Mesenchymal stem cell (in vitro differentiated cells and primary cell): Measurements from ENCODE around the gene ZNF428.

Source experiments
- DNase-seq: peaks from one replicate; pipeline ENCODE4 v3.0.0-alpha.2; 2013
- H2AFZ ChIP-seq: one replicate; pipeline ENCODE4 v1.6.1; 2013; ENCODE audit warnings: low read depth, mild to moderate bottlenecking, control low read depth, inconsistent platforms, low read length, moderate library complexity
- H2AK5ac ChIP-seq: 2 replicates; pipeline ENCODE4 v1.6.1; 2013; ENCODE audit warnings: low read length, moderate library complexity, mild to moderate bottlenecking, inconsistent platforms; ENCODE audit not compliant: severe bottlenecking
- H2BK120ac ChIP-seq: one replicate; pipeline ENCODE4 v1.6.1; 2013; ENCODE audit warnings: low read depth, mild to moderate bottlenecking, inconsistent platforms, low read length, moderate library complexity
- H2BK12ac ChIP-seq, 2 experiments: one replicate each; pipeline ENCODE4 v1.6.1; 2013; ENCODE audit warnings: inconsistent platforms in 2 of 2, low read length in 2 of 2, mild to moderate bottlenecking in 2 of 2, moderate library complexity in 2 of 2, control low read depth in 1 of 2
- H2BK15ac ChIP-seq: one replicate; pipeline ENCODE4 v1.6.1; 2013; ENCODE audit warnings: mild to moderate bottlenecking, low read depth, inconsistent platforms; ENCODE audit not compliant: poor library complexity, severe bottlenecking
- H2BK5ac ChIP-seq: 2 replicates; pipeline ENCODE4 v1.6.1; 2013; ENCODE audit warnings: low read depth, mild to moderate bottlenecking, low read length, control low read depth, inconsistent platforms; ENCODE audit not compliant: poor library complexity, severe bottlenecking
- H3K14ac ChIP-seq, 2 experiments: one replicate each; pipeline ENCODE4 v1.6.1; 2013; ENCODE audit warnings: inconsistent platforms in 2 of 2, low read length in 2 of 2, control low read depth in 1 of 2, mild to moderate bottlenecking in 1 of 2, moderate library complexity in 1 of 2
- H3K18ac ChIP-seq, 2 experiments: one replicate each; pipeline ENCODE4 v1.6.1; 2013; ENCODE audit warnings: inconsistent platforms in 2 of 2, low read length in 2 of 2, control low read depth in 1 of 2, low read depth in 1 of 2, mild to moderate bottlenecking in 1 of 2
- H3K23ac ChIP-seq, 2 experiments: one replicate each; pipeline ENCODE4 v1.6.1; 2013; ENCODE audit warnings: inconsistent platforms in 2 of 2, low read length in 2 of 2, mild to moderate bottlenecking in 2 of 2, moderate library complexity in 2 of 2, control low read depth in 1 of 2
- H3K27ac ChIP-seq: 2 replicates; pipeline ENCODE4 v1.5.1; 2013; ENCODE audit warnings: mild to moderate bottlenecking, moderate library complexity, low read length, control low read depth, inconsistent platforms; ENCODE audit not compliant: poor library complexity, severe bottlenecking
- H3K27me3 ChIP-seq, 2 experiments: 2 replicates each; pipeline versions ENCODE4 v1.6.1 to v1.7.0; 2013; ENCODE audit warnings: low read length in 2 of 2, mild to moderate bottlenecking in 2 of 2, moderate library complexity in 2 of 2, control low read depth in 1 of 2, inconsistent platforms in 1 of 2; ENCODE audit not compliant: control insufficient read depth in 1 of 2, insufficient read depth in 1 of 2
- H3K36me3 ChIP-seq, 2 experiments: 2 replicates each; pipeline versions ENCODE4 v1.6.1 to v1.7.0; 2013; ENCODE audit warnings: low read length in 2 of 2, control low read depth in 1 of 2, inconsistent platforms in 1 of 2, low read depth in 1 of 2, mild to moderate bottlenecking in 1 of 2; ENCODE audit not compliant: insufficient read depth in 2 of 2, control insufficient read depth in 1 of 2
- H3K4ac ChIP-seq, 2 experiments: one replicate each; pipeline ENCODE4 v1.6.1; 2013; ENCODE audit warnings: inconsistent platforms in 2 of 2, low read length in 2 of 2, mild to moderate bottlenecking in 2 of 2, moderate library complexity in 2 of 2, control low read depth in 1 of 2, low read depth in 1 of 2
- H3K4me1 ChIP-seq: 2 replicates; pipeline ENCODE4 v1.6.1; 2013; ENCODE audit warnings: low read depth, low read length, control low read depth; ENCODE audit not compliant: control insufficient read depth, insufficient read depth
- H3K4me2 ChIP-seq: 2 replicates; pipeline ENCODE4 v1.6.1; 2013; ENCODE audit warnings: low read length, mild to moderate bottlenecking, inconsistent platforms; ENCODE audit not compliant: poor library complexity, severe bottlenecking
- H3K4me3 ChIP-seq, 2 experiments: 2 replicates each; pipeline versions ENCODE4 v1.5.1 to v1.7.0; 2013; ENCODE audit warnings: low read length in 2 of 2, mild to moderate bottlenecking in 2 of 2, control low read depth in 1 of 2, low read depth in 1 of 2; ENCODE audit not compliant: insufficient read depth in 1 of 2
- H3K79me1 ChIP-seq: replicated peaks from 2 replicates; pipeline ENCODE4 v1.6.1; 2013; ENCODE audit warnings: mild to moderate bottlenecking, control low read depth, low read length, inconsistent platforms; ENCODE audit not compliant: poor library complexity, severe bottlenecking
- H3K9ac ChIP-seq: 2 replicates; pipeline ENCODE4 v1.7.0; 2013; ENCODE audit warnings: mild to moderate bottlenecking, low read length, moderate library complexity
- H3K9me3 ChIP-seq: 2 replicates; pipeline ENCODE4 v1.7.0; 2013; ENCODE audit warnings: mild to moderate bottlenecking, low read length; ENCODE audit not compliant: control insufficient read depth
- H4K8ac ChIP-seq: one replicate; pipeline ENCODE4 v1.6.1; 2013; ENCODE audit warnings: inconsistent platforms, mild to moderate bottlenecking, low read length, moderate library complexity
- H4K91ac ChIP-seq: one replicate; pipeline ENCODE4 v1.6.1; 2013; ENCODE audit warnings: mild to moderate bottlenecking, low read length, inconsistent platforms
- WGBS: methylation state at CpG from one replicate; pipeline ENCODE4 v1.1.7; 2013; ENCODE audit warnings: mixed read lengths; 5-methylcytosine and 5-hydroxymethylcytosine counted together

Gene ZNF428

DNA sequence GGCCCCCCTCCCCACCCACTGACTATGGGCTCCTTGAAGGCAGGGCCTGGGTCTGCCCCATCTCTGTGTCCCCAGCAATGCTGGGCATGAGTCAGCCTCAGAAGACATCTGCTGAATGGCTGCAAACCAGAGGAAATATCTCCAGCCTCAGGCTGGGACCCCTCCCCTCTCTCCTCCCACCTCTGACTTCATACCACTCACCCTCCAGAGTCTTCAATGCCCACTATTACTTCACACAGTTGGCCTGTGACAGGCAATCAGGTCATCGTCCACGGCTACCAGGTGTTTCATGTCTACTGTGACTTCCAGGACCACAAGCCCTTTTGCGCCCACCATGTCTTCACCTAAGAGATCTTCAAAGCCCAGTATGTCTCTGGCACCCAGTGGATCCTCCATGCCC, 7.6 kb downstream of the ZNF428 start, which contains the start of gene SRRM5:
SRRM5 (plus strand) TSS at position 301 of the 400 bp plus-strand sequence; CDS start at position 335, 34 bp downstream.
- no peaks in the 10 kb centered on the region for H3K9me3 ChIP-seq
- H3K4ac ChIP-seq, result no peak within 1 kb of the TSS
- H3K4me2 ChIP-seq, result no peak within 1 kb of the TSS
- no peaks in the 10 kb centered on the region for H3K27me3 ChIP-seq
- H3K9ac ChIP-seq, result no peak within 1 kb of the TSS
- peaks cover 9% of the 10 kb centered on the region for H3K4me1 ChIP-seq
- no peak within 1 kb of the TSS for H3K23ac ChIP-seq
- 95% methylated on average over 3 of the region's 3 CpGs for WGBS
- H4K8ac ChIP-seq, result no peak within 1 kb of the TSS
- H3K79me1 ChIP-seq, result peaks cover 53% of the 10 kb centered on the region
- no peak within 1 kb of the TSS for H2BK120ac ChIP-seq
- H3K4me3 ChIP-seq, result no peak within 1 kb of the TSS
- no peak within 1 kb of the TSS for H3K18ac ChIP-seq
- no peak within 1 kb of the TSS for H2BK12ac ChIP-seq
- H2BK15ac ChIP-seq, result no peak within 1 kb of the TSS
- H3K14ac ChIP-seq, result no peak within 1 kb of the TSS
- H2BK5ac ChIP-seq, result no peak within 1 kb of the TSS
- H2AFZ ChIP-seq, result no peak within 1 kb of the TSS
- H3K36me3 ChIP-seq, result peaks cover 40 to 52% of the 10 kb centered on the region in 2 experiments
- peak within 1 kb of the TSS; percentile 3 for H3K27ac ChIP-seq
- DNase-seq, result no peak
- no peak within 1 kb of the TSS for H2AK5ac ChIP-seq
- no peak within 1 kb of the TSS for H4K91ac ChIP-seq

DNA sequence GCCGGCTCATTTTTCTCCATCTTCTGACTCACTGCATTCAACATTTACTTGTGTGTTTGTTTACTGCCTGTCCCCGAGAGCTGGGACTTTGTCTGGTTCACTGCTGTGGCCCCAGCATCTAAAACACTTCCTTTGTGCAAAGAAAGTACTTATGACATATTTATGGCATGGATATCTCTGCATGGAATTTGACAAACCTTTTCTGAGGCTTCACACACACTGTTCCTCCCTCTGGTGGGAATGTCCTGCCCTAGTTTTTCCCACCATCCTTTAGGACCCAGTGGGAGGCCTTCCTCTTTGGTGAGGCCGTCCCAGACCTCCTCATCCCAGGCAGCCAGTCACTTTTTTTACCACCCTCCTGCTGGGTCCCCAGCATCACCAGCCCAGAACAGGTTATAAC, 8.9 kb downstream of the ZNF428 start:
- Histone ChIP-seq H3K14ac (no peak overlapping the region), H3K23ac (no peak overlapping the region), H2AK5ac (no peak overlapping the region), H4K8ac (no peak overlapping the region), H3K4me1 (peaks cover 9% of the 10 kb centered on the region), H3K36me3 (peaks cover 47 to 61% of the 10 kb centered on the region in 2 experiments), H2BK120ac (no peak overlapping the region), H3K4me2 (no peak overlapping the region), H3K27me3 (no peaks in the 10 kb centered on the region), H3K4me3 (no peak overlapping the region), H2AFZ (no peak overlapping the region), H4K91ac (no peak overlapping the region), H3K79me1 (peaks cover 57% of the 10 kb centered on the region), H3K27ac (peak overlapping the region; percentile 13), H3K4ac (no peak overlapping the region), H3K9me3 (no peaks in the 10 kb centered on the region), H3K9ac (no peak overlapping the region), H2BK12ac (no peak overlapping the region), H2BK5ac (no peak overlapping the region), H2BK15ac (no peak overlapping the region), H3K18ac (no peak overlapping the region)
- 40% methylated on average over 3 of the region's 3 CpGs for WGBS
- DNase-seq, result peak; percentile 60

DNA sequence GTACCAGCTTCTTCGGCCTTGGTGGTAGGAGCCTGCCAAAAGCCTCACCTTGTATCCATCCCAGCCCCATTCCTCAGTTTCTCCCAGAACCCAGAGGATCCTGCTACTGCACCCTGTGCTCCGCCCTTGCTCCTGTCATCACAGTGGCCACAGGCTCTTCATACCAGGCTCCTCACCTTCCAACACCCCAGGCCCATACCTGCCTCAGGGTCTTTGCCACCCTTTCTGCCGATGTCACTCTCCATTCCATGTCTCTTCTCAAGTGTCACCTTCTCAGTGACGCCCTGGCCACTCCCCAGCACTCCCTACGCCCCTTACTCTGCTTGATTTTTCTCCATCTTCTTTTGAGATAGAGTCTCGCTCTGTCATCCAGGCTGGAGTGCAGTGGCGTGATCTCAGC, 9.6 kb downstream of the ZNF428 start:
- Histone ChIP-seq H3K4ac (peak overlapping the region in 1 of 2 experiments; percentile 53), H3K27ac (no peak overlapping the region), H3K18ac (no peak overlapping the region), H4K91ac (no peak overlapping the region), H2BK15ac (no peak overlapping the region), H4K8ac (no peak overlapping the region), H3K4me2 (no peak overlapping the region), H3K4me3 (no peak overlapping the region), H2BK120ac (no peak overlapping the region), H3K14ac (no peak overlapping the region), H3K9ac (no peak overlapping the region), H3K36me3 (peaks cover 47 to 62% of the 10 kb centered on the region in 2 experiments), H2AK5ac (peak overlapping the region; percentile 24), H2BK5ac (no peak overlapping the region), H3K9me3 (no peaks in the 10 kb centered on the region), H3K4me1 (peaks cover 9% of the 10 kb centered on the region), H3K27me3 (no peaks in the 10 kb centered on the region), H2AFZ (no peak overlapping the region), H3K23ac (no peak overlapping the region), H3K79me1 (peaks cover 56% of the 10 kb centered on the region), H2BK12ac (peak overlapping the region in 1 of 2 experiments; percentile 12)
- 83% methylated on average over 7 of the region's 7 CpGs for WGBS
- no peak for DNase-seq

DNA sequence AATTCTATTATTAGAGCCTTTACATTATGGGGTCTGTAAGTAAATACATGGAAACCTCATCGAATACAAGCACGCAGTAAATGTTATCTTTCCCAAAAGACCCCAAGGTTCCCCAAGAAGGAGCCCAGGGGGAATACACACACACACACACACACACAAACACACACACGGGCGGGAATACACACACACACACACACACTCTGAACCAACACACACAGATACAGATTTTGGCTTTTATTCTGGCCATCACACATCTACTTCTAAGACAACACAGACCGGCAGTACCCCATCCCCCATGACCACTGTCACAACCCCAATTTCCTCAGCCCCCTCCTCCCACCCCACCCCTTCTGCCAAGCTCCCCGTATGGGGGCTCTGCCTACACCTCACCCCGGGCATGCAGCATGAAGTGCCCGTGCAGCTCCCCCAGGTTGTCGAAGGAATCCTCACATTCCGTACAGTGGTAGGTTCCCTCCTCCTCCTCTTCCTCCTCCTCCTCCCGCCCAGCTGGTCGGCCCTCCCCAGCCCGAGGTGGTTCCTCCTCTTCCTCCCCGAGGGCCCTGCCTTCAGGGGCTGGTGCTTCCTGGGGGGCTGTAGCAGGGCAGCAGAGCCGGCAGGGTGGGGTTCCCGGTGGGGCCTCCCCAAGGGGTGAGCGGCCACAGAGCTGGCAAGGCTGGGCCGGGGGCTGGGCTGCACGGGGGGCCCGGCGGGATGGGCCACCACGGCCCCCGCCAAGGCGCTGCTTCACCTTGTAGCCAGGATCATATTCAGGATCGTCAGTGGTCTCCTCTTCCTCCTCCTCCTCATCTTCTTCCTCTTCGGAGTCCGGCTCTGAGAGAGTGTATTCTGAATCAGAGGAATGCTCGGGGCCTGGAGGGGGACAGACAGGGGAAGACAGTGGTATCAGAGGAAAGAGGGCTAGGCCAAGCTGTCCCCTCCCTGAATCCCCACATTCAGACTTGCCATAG, 11.9 kb downstream of the ZNF428 start:
- H3K36me3 ChIP-seq, result peaks cover 32 to 45% of the 10 kb centered on the region in 2 experiments
- no peak overlapping the region for H3K14ac ChIP-seq
- H3K23ac ChIP-seq, result no peak overlapping the region
- H2AK5ac ChIP-seq, result no peak overlapping the region
- no peak overlapping the region for H4K8ac ChIP-seq
- H3K4ac ChIP-seq, result no peak overlapping the region
- no peak overlapping the region for H3K9ac ChIP-seq
- no peaks in the 10 kb centered on the region for H3K9me3 ChIP-seq
- H2BK15ac ChIP-seq, result no peak overlapping the region
- H3K79me1 ChIP-seq, result peaks cover 49% of the 10 kb centered on the region
- no peak overlapping the region for H2AFZ ChIP-seq
- no peak overlapping the region for H3K27ac ChIP-seq
- DNase-seq, result no peak
- whole genome bisulfite sequencing, result 93% methylated on average over 21 of the region's 28 CpGs
- H4K91ac ChIP-seq, result no peak overlapping the region
- H2BK12ac ChIP-seq, result no peak overlapping the region
- H3K4me2 ChIP-seq, result no peak overlapping the region
- peaks cover 9% of the 10 kb centered on the region for H3K4me1 ChIP-seq
- H3K18ac ChIP-seq, result no peak overlapping the region
- no peak overlapping the region for H2BK120ac ChIP-seq
- H2BK5ac ChIP-seq, result no peak overlapping the region
- no peaks in the 10 kb centered on the region for H3K27me3 ChIP-seq
- no peak overlapping the region for H3K4me3 ChIP-seq
